ENCODE results near the gene CNIH2.

- TF ChIP-seq CTCF (conservative IDR thresholded peaks at IDR 0.05 in 1 of 2, IDR thresholded peaks at IDR 0.05 in 1 of 2; ENCODE audit: extremely low read depth in 1 of 2, insufficient read depth in 1 of 2, low read depth in 1 of 2, low read length in 2 of 2) (no peak), EZH2 (IDR thresholded peaks at IDR 0.05; ENCODE audit: borderline replicate concordance, low read length) (no peak)
These were observed 40.0 kb downstream of the CNIH2 start for GRCh38 chr11:66317723-66318599.
